Measurements from ENCODE around the gene PCDHB4. TPM values are rescaled to one million over a fixed set of nuclear protein-coding genes. Genes with fewer than 3 reads are reported as not detected.
A peak's percentile ranks its signal among the peaks of the same experiment; 100 is the strongest.
"Not testable (repeated sequence)": the region's sequence is repeated elsewhere in the genome, so short reads cannot be mapped to it uniquely, and the experiment has no call there.

PCDHB4 gene
- not detected for total RNA-seq

- Mint-ChIP-seq H3K27me3 (peaks cover 37% of the 10 kb centered on the region), H3K27ac (no peak within 1 kb of the TSS), H3K4me3 (no peak within 1 kb of the TSS), H3K9me3 (peaks cover 15% of the 10 kb centered on the region), H3K4me1 (no peaks in the 10 kb centered on the region), H3K36me3 (peaks cover 5% of the 10 kb centered on the region)
- no peak for DNase-seq
Observed at GRCh38 chr5:141121563-141121962, at the start of gene PCDHB4. TSS of gene PCDHB4 (plus strand) at chr5:141121818. CDS start at chr5:141121999, 181 bp downstream.

GRCh38 chr5:141077826-141078225 is 43.8 kb upstream of the PCDHB4 start:
- Mint-ChIP-seq H3K4me3 (no peak overlapping the region), H3K36me3 (no peaks in the 10 kb centered on the region), H3K27me3 (peaks cover 49% of the 10 kb centered on the region), H3K9me3 (peaks cover 7% of the 10 kb centered on the region), H3K4me1 (no peaks in the 10 kb centered on the region), H3K27ac (no peak overlapping the region)
- no peak for DNase-seq

GRCh38 chr5:141082228-141082627 is 39.4 kb upstream of the PCDHB4 start:
- H3K9me3 Mint-ChIP-seq: peaks cover 7% of the 10 kb centered on the region
- H3K27me3 Mint-ChIP-seq: peaks cover 51% of the 10 kb centered on the region
- no peak overlapping the region for H3K27ac Mint-ChIP-seq
- no peak overlapping the region for H3K4me3 Mint-ChIP-seq
- DNase-seq: no peak
- H3K4me1 Mint-ChIP-seq: no peaks in the 10 kb centered on the region
- peaks cover 2% of the 10 kb centered on the region for H3K36me3 Mint-ChIP-seq

GRCh38 chr5:141084487-141084989 is 37.1 kb upstream of the PCDHB4 start:
- DNase-seq: peak; percentile 36
- Mint-ChIP-seq H3K9me3 (peaks cover 8% of the 10 kb centered on the region), H3K27ac (no peak overlapping the region), H3K4me3 (peak overlapping the region; percentile 84), H3K27me3 (peaks cover 41% of the 10 kb centered on the region), H3K4me1 (no peaks in the 10 kb centered on the region), H3K36me3 (peaks cover 2% of the 10 kb centered on the region)

GRCh38 chr5:141094481-141095262 is 26.9 kb upstream of the PCDHB4 start, which contains the start of gene PCDHB2:
TSS of gene PCDHB2 (plus strand) at chr5:141094615. CDS start at chr5:141094791, 176 bp downstream.
- no peak for DNase-seq

GRCh38 chr5:141095263-141095641 is 26.4 kb upstream of the PCDHB4 start:
- H3K9me3 Mint-ChIP-seq: peaks cover 33% of the 10 kb centered on the region
- H3K27ac Mint-ChIP-seq: no peak overlapping the region
- no peak overlapping the region for H3K4me3 Mint-ChIP-seq
- H3K27me3 Mint-ChIP-seq: peaks cover 60% of the 10 kb centered on the region
- no peaks in the 10 kb centered on the region for H3K4me1 Mint-ChIP-seq
- H3K36me3 Mint-ChIP-seq: peaks cover 10% of the 10 kb centered on the region
- DNase-seq: no peak

More at GRCh38 chr5:141094481-141095262, 26.9 kb upstream of the PCDHB4 start, which contains the start of gene PCDHB2:
- Mint-ChIP-seq H3K4me1 (no peaks in the 10 kb centered on the region), H3K4me3 (no peak within 1 kb of the TSS), H3K27me3 (peaks cover 54% of the 10 kb centered on the region), H3K27ac (no peak within 1 kb of the TSS), H3K9me3 (peaks cover 29% of the 10 kb centered on the region), H3K36me3 (peaks cover 7% of the 10 kb centered on the region)

- not testable (repeated sequence) for H3K27ac Mint-ChIP-seq, DNase-seq, H3K4me3 Mint-ChIP-seq, H3K4me1 Mint-ChIP-seq
- Mint-ChIP-seq H3K36me3 (peaks cover 17% of the 10 kb centered on the region), H3K27me3 (peaks cover 69% of the 10 kb centered on the region), H3K9me3 (peaks cover 41% of the 10 kb centered on the region)
Observed at GRCh38 chr5:141096181-141096580, 25.4 kb upstream of the PCDHB4 start.

GRCh38 chr5:141096586-141096985 is 25.0 kb upstream of the PCDHB4 start:
- not testable (repeated sequence) for H3K4me1 Mint-ChIP-seq, H3K4me3 Mint-ChIP-seq, H3K27ac Mint-ChIP-seq, DNase-seq
- H3K36me3 Mint-ChIP-seq: peaks cover 17% of the 10 kb centered on the region
- peaks cover 73% of the 10 kb centered on the region for H3K27me3 Mint-ChIP-seq
- H3K9me3 Mint-ChIP-seq: peaks cover 45% of the 10 kb centered on the region

GRCh38 chr5:141100243-141100805 is 21.3 kb upstream of the PCDHB4 start, which contains the start of gene PCDHB3:
TSS of gene PCDHB3 (plus strand) at chr5:141100473. CDS start at chr5:141100650, 177 bp downstream.
- Mint-ChIP-seq H3K27me3 (peaks cover 63% of the 10 kb centered on the region), H3K27ac (no peak within 1 kb of the TSS), H3K9me3 (peaks cover 31% of the 10 kb centered on the region), H3K4me3 (no peak within 1 kb of the TSS), H3K36me3 (peaks cover 13% of the 10 kb centered on the region), H3K4me1 (no peaks in the 10 kb centered on the region)
- peak; percentile 28 for DNase-seq

- Mint-ChIP-seq H3K9me3 (peaks cover 24% of the 10 kb centered on the region), H3K27me3 (peaks cover 57% of the 10 kb centered on the region), H3K36me3 (peaks cover 11% of the 10 kb centered on the region), H3K27ac (no peak overlapping the region), H3K4me3 (no peak overlapping the region), H3K4me1 (no peaks in the 10 kb centered on the region)
- no peak for DNase-seq
Observed at GRCh38 chr5:141101059-141101458, 20.6 kb upstream of the PCDHB4 start.

GRCh38 chr5:141102070-141102469 is 19.5 kb upstream of the PCDHB4 start:
- peaks cover 11% of the 10 kb centered on the region for H3K36me3 Mint-ChIP-seq
- not testable (repeated sequence) for H3K4me1 Mint-ChIP-seq

GRCh38 chr5:141102471-141102870 is 19.1 kb upstream of the PCDHB4 start:
- Mint-ChIP-seq H3K27me3 (peaks cover 52% of the 10 kb centered on the region), H3K9me3 (peaks cover 24% of the 10 kb centered on the region), H3K36me3 (peaks cover 11% of the 10 kb centered on the region)
- not testable (repeated sequence) for DNase-seq, H3K27ac Mint-ChIP-seq, H3K4me3 Mint-ChIP-seq, H3K4me1 Mint-ChIP-seq

More at GRCh38 chr5:141102070-141102469, 19.5 kb upstream of the PCDHB4 start:
- Mint-ChIP-seq H3K9me3 (peaks cover 24% of the 10 kb centered on the region), H3K27me3 (peaks cover 55% of the 10 kb centered on the region)
- H3K4me3 Mint-ChIP-seq, DNase-seq, H3K27ac Mint-ChIP-seq: not testable (repeated sequence)

GRCh38 chr5:141105350-141105749 is 16.3 kb upstream of the PCDHB4 start:
- H3K36me3 Mint-ChIP-seq: peaks cover 9% of the 10 kb centered on the region
- peaks cover 34% of the 10 kb centered on the region for H3K27me3 Mint-ChIP-seq
- no peak for DNase-seq
- H3K4me3 Mint-ChIP-seq: no peak overlapping the region
- no peak overlapping the region for H3K27ac Mint-ChIP-seq
- no peaks in the 10 kb centered on the region for H3K4me1 Mint-ChIP-seq
- peaks cover 19% of the 10 kb centered on the region for H3K9me3 Mint-ChIP-seq

- Mint-ChIP-seq H3K4me1 (no peaks in the 10 kb centered on the region), H3K4me3 (no peak overlapping the region), H3K36me3 (peaks cover 5% of the 10 kb centered on the region), H3K27me3 (peaks cover 31% of the 10 kb centered on the region), H3K27ac (no peak overlapping the region), H3K9me3 (peaks cover 32% of the 10 kb centered on the region)
- no peak for DNase-seq
Observed at GRCh38 chr5:141119250-141119649, 2.4 kb upstream of the PCDHB4 start.

- peaks cover 12% of the 10 kb centered on the region for H3K9me3 Mint-ChIP-seq
Observed at GRCh38 chr5:141121985-141122384, 367 bp downstream of the PCDHB4 start.

More at GRCh38 chr5:141121985-141122384, 367 bp downstream of the PCDHB4 start:
- no peak overlapping the region for H3K27ac Mint-ChIP-seq
- H3K27me3 Mint-ChIP-seq: peaks cover 37% of the 10 kb centered on the region
- H3K4me3 Mint-ChIP-seq: no peak overlapping the region
- DNase-seq: no peak
- H3K4me1 Mint-ChIP-seq: no peaks in the 10 kb centered on the region
- H3K36me3 Mint-ChIP-seq: peaks cover 5% of the 10 kb centered on the region

Data from activated naive CD8-positive, alpha-beta T cell treated with anti-CD3 and anti-CD28 coated beads for 36 hours (primary cell).